Stomach (tissue), 9 donors: ENCODE measurements around the gene C1orf21. TPM values are rescaled to one million over a fixed set of nuclear protein-coding genes. Genes with fewer than 3 reads are reported as not detected.

Experiments used
- DNase-seq, 2 donors: peaks; one replicate each; pipeline versions ENCODE4 v3.0.0 to v3.0.0-alpha.2; 2013 to 2019
- H3K27ac ChIP-seq, 5 donors: fragments of 200-600 bp in 4 of 5; sonication (generic) in 4 of 5; one replicate each; pipeline ENCODE4 v1.5.1; 2013 to 2019; ENCODE audit warnings: mild to moderate bottlenecking in 1 of 5, moderate library complexity in 1 of 5
- H3K27me3 ChIP-seq, 3 donors: fragments of 200-600 bp; sonication (generic); one replicate each; pipeline ENCODE4 v1.5.1; 2017 to 2019; ENCODE audit warnings: mixed run types in 1 of 3
- H3K36me3 ChIP-seq, 4 donors: fragments of 200-600 bp; sonication (generic); 1 replicate in 3 of 4; 2 replicates in 1 of 4; pipeline ENCODE4 v1.5.1; 2016 to 2019
- H3K4me1 ChIP-seq, 4 donors: fragments of 200-600 bp; sonication (generic); one replicate each; pipeline ENCODE4 v1.5.1; 2016 to 2019
- H3K4me3 ChIP-seq, 4 donors: fragments of 200-600 bp; sonication (generic) in 3 of 4; one replicate each; pipeline ENCODE4 v1.5.1; 2016 to 2019; ENCODE audit warnings: mild to moderate bottlenecking in 1 of 4
- H3K9me3 ChIP-seq, 4 donors: fragments of 200-600 bp; sonication (generic); one replicate each; pipeline ENCODE4 v1.5.1; 2016 to 2019
- EP300 ChIP-seq: sonication (generic); formaldehyde crosslinking; IDR thresholded peaks from one replicate; pipeline ENCODE4 v1.6.1; 2017; ENCODE audit warnings: antibody characterized with exemption
- POLR2A ChIP-seq, 4 donors: fragments of 450-650 bp; IDR thresholded peaks; one replicate each; pipeline ENCODE4 v1.6.1; 2016; ENCODE audit warnings: antibody characterized with exemption in 4 of 4, control low read depth in 2 of 4, mild to moderate bottlenecking in 1 of 4, moderate library complexity in 1 of 4
- POLR2AphosphoS5 ChIP-seq, 3 donors: sonication (generic); formaldehyde crosslinking; IDR thresholded peaks; one replicate each; pipeline ENCODE4 v1.6.1; 2016; ENCODE audit warnings: antibody characterized with exemption in 3 of 3
- WGBS, 5 donors: extraction: QIAGEN DNeasy Blood & Tissue Kit in 3 of 5; methylation state at CpG; one replicate each; pipeline versions ENCODE4 v1.1.5 to v1.1.7; 2013 to 2018; 5-methylcytosine and 5-hydroxymethylcytosine counted together
- intact Hi-C: fragments of 100-400 bp; cut with DNase I; formaldehyde crosslinking; loops from one replicate; pipeline ENCODE4 v1.15.1; 2023; ENCODE audit warnings: low total_unique reads
- polyA plus RNA-seq, 3 donors: library from polyadenylated mRNA; stranded (reverse); fragments of 200-250 nt; gene quantifications; one replicate each; pipeline ENCODE4 v1.2.3, GENCODE V29; 2013
- total RNA-seq, 5 donors: library from RNA; depleted of rRNA; stranded (reverse); fragments of >200 nt; gene quantifications; one replicate each; pipeline versions ENCODE4 v1.1.0 to v1.2.3, GENCODE V29; 2014 to 2016
- TF ChIP-seq, protein P1 (sequence below), 7 experiments: fragments of 450-650 bp in 4 of 7; fragments of 200-600 bp in 3 of 7; sonication (generic) in 3 of 7; IDR thresholded peaks; one replicate each; pipeline ENCODE4 v1.5.1; 2016 to 2019; ENCODE audit warnings: antibody characterized with exemption in 7 of 7, control low read depth in 2 of 7, mild to moderate bottlenecking in 1 of 7
- donor health status: healthy with polysubstance abuse.
- donor health status: Bipolar disorder and iron deficiency.
- donor health status: healthy.

C1orf21 gene
- total and polyA plus RNA-seq, 8 donors = 10.1 to 114 (median 37.4) TPM

DNA sequence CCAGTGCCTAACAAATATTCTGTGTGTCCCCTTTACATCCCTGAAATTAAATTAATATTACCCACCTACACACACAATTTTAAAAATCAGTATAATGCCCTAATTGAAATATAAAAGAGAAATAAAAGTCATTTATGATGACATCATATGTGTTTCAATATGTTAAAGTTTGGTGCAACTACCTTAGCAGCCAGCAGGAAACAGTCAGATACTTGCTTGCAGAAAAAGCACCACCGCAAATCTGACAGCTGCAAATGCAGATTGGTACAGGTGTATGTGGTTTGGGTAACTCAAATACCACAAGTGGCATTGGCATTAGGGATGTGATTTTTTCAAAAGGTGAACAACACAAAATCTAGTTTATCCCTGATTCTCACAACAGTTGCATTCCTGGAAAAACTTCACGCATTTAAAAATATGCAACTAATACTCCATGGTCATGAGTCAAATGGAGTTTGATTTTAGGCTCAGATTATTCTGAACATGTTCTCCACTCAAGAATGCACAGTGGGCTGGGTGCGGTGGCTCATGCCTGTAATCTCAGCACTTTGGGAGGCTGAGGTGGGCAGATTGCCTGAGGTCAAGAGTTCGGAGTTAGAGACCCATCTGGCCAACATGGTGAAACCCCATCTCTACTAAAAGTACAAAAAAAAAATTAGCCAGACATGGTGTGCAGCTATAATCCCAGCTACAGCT is 261.5 kb downstream of the C1orf21 start:
- no peak for DNase-seq
- intact Hi-C loops = no loop called here
- 77 to 95% (median 91%) methylated on average over 4 of the region's 4 CpGs for WGBS, 5 donors

DNA sequence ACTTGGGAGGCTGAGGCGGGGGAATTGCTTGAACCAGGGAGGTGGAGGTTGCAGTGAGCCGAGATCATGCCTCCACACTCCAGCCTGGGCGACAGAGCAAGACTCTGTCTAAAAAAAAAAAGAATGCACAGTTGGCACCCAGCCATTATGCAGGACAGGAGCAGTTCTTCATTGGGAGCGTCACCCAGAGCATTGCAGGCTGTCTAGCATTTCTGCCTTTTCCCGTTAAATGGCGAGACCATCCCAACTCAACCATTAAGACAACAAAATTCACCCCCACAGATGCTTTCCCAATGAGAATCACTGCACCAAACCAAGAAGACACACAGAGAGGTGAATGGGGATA is 262.0 kb downstream of the C1orf21 start:
- H3K4me3 ChIP-seq = no peak overlapping the region
- no peaks in the 10 kb centered on the region for H3K36me3 ChIP-seq
- intact Hi-C loops = no loop called here
- TF ChIP-seq POLR2AphosphoS5 (IDR thresholded peaks at IDR 0.05) (no peak), POLR2A (IDR thresholded peaks at IDR 0.05) (no peak)
- TF ChIP-seq, protein P1, sequence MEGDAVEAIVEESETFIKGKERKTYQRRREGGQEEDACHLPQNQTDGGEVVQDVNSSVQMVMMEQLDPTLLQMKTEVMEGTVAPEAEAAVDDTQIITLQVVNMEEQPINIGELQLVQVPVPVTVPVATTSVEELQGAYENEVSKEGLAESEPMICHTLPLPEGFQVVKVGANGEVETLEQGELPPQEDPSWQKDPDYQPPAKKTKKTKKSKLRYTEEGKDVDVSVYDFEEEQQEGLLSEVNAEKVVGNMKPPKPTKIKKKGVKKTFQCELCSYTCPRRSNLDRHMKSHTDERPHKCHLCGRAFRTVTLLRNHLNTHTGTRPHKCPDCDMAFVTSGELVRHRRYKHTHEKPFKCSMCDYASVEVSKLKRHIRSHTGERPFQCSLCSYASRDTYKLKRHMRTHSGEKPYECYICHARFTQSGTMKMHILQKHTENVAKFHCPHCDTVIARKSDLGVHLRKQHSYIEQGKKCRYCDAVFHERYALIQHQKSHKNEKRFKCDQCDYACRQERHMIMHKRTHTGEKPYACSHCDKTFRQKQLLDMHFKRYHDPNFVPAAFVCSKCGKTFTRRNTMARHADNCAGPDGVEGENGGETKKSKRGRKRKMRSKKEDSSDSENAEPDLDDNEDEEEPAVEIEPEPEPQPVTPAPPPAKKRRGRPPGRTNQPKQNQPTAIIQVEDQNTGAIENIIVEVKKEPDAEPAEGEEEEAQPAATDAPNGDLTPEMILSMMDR (IDR thresholded peaks at IDR 0.05) = no peak
- no peaks in the 10 kb centered on the region for H3K27me3 ChIP-seq
- H3K9me3 ChIP-seq = peaks cover 0 to 8% (median 0%) of the 10 kb centered on the region in 4 donors
- H3K4me1 ChIP-seq = peaks cover 0 to 22% (median 10%) of the 10 kb centered on the region in 4 donors
- no peak for DNase-seq
- 85 to 92% (median 88%) methylated on average over 6 of the region's 6 CpGs for WGBS, 5 donors
- peak overlapping the region in 2 of 5 donors; percentile 45 to 58 for H3K27ac ChIP-seq

More for the DNA sequence above, 261.5 kb downstream of the C1orf21 start:
- H3K36me3 ChIP-seq = no peaks in the 10 kb centered on the region
- peaks cover 0 to 8% (median 0%) of the 10 kb centered on the region in 4 donors for H3K9me3 ChIP-seq
- H3K4me1 ChIP-seq = peaks cover 0 to 22% (median 10%) of the 10 kb centered on the region in 4 donors
- peak overlapping the region in 1 of 5 donors; percentile 45 for H3K27ac ChIP-seq
- H3K27me3 ChIP-seq = no peaks in the 10 kb centered on the region
- no peak overlapping the region for H3K4me3 ChIP-seq
- TF ChIP-seq EP300 (no peak), POLR2AphosphoS5 (IDR thresholded peaks at IDR 0.05) (no peak), POLR2A (IDR thresholded peaks at IDR 0.05) (no peak)
- TF ChIP-seq, protein P1 (IDR thresholded peaks at IDR 0.05) = no peak

DNA sequence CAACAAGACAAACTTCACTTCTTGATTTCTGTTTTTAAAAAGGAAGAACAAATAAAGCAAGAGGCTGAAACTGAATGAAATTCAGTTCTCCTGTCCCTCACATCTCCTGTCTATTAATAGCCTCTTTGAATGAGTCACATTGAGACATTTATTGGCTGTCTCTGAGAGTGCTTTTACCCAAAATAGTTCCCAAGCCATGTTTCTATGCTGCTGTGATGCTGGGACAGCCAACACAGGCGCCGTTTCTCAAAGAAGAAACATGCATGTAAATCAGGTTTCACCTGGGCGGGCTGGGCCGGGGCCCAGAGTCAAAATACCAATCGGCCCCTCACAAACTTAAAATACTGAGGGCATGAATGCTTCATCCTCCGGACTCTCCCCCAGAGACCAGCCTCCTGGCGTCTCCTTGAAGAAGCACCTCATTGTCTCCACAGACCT is 262.6 kb downstream of the C1orf21 start:
- H3K27me3 ChIP-seq = no peaks in the 10 kb centered on the region
- H3K27ac ChIP-seq = peak overlapping the region in 2 of 5 donors; percentile 45 to 58
- no peak overlapping the region for H3K4me3 ChIP-seq
- no peaks in the 10 kb centered on the region for H3K36me3 ChIP-seq
- 69 to 87% (median 82%) methylated on average over 7 of the region's 7 CpGs for WGBS, 5 donors
- peaks cover 0 to 22% (median 10%) of the 10 kb centered on the region in 4 donors for H3K4me1 ChIP-seq
- no peak for DNase-seq
- TF ChIP-seq POLR2AphosphoS5 (IDR thresholded peaks at IDR 0.05) (no peak), POLR2A (IDR thresholded peaks at IDR 0.05) (no peak), EP300 (no peak)
- TF ChIP-seq, protein P1 (IDR thresholded peaks at IDR 0.05) = no peak
- peaks cover 0 to 8% (median 0%) of the 10 kb centered on the region in 4 donors for H3K9me3 ChIP-seq
- intact Hi-C loops = no loop called here

DNA sequence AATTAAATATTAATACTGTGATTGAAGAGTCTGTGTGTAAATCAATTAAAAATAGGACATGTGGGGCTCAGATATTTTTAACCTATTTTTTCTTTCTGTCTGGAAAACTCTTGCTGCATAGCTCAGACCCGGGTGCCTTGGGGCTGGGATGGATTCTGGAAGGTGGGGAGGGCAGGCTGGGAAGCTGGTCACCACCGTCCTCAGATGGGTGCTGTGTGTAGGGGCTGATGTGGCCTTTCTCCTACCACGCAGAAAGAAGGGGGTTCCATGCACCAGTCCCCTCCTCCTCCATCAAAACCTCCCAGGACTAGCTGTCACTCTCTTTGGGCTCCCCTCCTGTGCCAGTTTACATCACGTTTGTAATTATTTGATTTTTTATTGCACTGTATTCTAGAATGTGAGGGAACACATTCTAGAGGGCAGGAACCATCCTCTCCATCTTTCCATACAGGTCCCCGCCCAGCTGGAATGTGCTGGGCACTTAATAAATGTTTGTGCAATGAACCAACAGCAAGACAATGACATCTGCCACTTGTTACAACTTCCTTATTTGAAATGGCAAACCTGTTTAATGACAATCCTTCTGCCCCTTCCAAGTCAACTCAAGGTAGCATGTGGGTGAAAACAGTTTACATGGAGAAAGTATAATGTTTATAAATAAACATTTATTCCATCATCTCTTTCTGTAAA is 263.5 kb downstream of the C1orf21 start:
- Histone ChIP-seq H3K4me3 (no peak overlapping the region), H3K27ac (no peak overlapping the region), H3K4me1 (peaks cover 0 to 22% (median 10%) of the 10 kb centered on the region in 4 donors), H3K36me3 (no peaks in the 10 kb centered on the region), H3K9me3 (peaks cover 0 to 8% (median 0%) of the 10 kb centered on the region in 4 donors), H3K27me3 (no peaks in the 10 kb centered on the region)
- no peak for TF ChIP-seq POLR2A (IDR thresholded peaks at IDR 0.05)
- TF ChIP-seq, protein P1 (IDR thresholded peaks at IDR 0.05) = no peak
- no peak for TF ChIP-seq EP300
- TF ChIP-seq POLR2AphosphoS5 (IDR thresholded peaks at IDR 0.05) = no peak
- intact Hi-C loops = no loop called here
- WGBS, 5 donors = 67 to 87% (median 78%) methylated on average over 5 of the region's 5 CpGs
- DNase-seq = no peak
